ENCODE results near the gene KRTAP13-3.

Gene KRTAP13-3, protein sequence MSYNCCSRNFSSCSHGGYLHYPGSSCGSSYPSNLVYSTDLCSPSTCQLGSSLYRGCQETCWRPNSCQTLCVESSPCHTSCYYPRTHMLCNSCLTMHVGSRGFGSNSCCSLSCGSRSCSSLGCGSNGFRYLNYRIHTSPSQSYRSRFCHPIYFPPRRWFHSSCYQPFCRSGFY

DNA sequence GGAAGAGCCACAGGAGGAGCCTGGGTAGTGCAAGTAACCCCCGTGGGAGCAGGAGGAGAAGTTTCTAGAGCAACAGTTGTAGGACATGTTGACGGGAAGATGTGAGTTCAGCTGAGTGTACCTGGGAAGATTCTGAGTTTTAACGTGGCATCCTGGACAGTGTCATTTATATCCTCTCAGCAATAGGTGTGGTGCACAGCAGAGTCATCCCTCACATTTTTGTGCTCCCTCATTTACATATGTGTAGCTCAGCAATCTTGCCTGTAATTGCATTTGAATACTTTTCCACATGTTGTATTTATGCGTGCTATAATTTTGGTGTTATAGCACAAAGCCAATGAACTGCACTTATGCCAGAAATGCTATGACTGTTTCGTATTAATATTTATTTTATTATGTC, at the start of gene KRTAP13-3:
TSS of gene KRTAP13-3 (minus strand) at position 101 of the 400 bp plus-strand sequence. CDS start at position 87, 14 bp downstream.
- DNase-seq (ENCODE audit: low read depth) = no peak

DNA sequence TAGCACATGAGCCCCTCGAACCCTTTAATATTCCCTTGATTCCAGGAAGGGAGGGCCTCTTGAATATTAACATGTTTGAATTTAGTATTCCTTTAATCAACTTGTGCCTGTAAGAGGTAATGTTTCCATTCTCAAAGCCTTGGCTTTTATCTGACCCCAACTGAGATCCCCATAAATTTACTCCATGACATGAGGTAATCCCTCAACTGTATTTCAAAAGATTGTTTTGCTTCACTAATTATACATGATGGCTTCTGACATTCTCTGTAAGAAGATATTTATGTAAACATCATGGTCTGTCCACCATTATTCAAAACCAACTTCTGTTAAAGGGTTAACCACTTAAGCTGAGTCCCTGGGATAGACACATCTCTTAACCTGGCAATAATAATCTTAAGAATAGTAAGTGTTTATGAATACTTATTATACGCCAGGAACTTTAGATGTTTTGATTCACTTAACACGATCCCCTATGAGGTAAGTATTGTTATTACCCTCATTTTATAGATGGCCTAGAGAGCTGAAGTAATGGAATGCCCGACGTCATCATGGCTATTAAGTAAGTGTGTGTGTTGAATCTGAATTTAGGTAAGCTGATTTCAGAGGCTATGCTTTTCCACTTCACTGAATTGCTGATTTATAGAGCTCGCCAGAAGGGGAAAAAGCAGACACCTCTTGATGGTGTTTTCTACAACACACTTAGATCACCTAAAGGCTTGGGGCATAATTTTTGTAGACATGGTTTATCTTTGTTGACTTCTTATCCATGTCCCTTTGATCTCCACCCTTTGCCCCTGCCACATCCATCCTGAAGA, 43.4 kb upstream of the KRTAP13-3 start:
- DNase-seq (ENCODE audit: low read depth) = no peak

DNA sequence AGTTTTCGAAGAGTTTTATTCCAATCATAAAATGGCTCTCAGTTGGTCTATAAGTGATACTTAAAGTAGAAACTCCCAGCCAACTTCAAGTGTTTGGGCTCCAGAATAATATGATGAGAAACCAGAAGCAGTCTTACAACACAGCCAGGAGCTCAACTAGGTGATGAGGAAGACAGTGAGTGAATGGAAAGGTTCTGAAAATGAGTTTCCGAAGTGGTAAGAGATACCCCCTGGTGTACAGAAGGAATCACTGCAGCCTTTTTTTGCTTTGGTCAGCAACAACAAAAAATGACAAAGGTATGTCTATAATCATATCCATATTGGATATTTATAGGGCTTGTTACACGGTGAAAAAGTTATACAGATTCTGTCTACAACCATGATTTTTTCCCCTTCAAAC, 38.0 kb upstream of the KRTAP13-3 start:
- no peak for DNase-seq (ENCODE audit: low read depth)

DNA sequence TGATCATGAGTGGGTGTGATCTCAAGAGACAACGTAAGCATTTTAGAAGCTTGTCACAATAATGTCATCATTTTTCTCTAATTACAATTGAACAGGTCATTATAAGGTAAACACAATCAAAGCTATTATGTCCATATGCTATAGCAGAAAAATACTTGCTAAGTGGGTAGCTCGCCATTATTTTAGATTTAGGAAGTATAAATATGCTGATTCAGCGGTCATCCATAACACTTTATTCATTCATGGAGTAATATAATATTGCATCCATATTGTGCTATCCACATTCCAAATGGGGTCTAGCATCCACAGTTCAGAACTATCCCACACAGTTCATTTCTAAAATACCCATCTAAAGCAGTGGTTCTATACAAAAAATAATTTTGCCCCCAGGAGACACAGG, 22.8 kb upstream of the KRTAP13-3 start:
- DNase-seq (ENCODE audit: low read depth) = no peak

DNA sequence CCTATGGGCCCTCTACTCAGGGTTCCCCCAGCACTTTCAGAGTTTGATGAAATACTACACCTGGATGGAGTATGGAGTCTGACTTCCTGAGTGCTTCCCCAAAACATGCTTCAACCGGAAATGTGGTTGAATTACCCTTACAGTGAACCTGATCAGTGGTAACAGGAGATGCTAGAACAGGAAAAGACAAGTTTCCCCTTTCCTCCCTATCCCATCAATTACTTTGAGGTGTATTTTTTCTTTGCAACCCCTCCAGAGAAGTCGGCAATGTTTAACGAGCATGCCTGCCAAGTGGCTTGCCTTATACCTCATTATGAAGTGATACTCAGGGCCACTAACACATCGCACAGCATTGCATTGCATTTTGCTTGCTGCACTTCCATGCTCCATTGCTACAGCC, 21.3 kb upstream of the KRTAP13-3 start:
- DNase-seq (ENCODE audit: low read depth) = no peak

DNA sequence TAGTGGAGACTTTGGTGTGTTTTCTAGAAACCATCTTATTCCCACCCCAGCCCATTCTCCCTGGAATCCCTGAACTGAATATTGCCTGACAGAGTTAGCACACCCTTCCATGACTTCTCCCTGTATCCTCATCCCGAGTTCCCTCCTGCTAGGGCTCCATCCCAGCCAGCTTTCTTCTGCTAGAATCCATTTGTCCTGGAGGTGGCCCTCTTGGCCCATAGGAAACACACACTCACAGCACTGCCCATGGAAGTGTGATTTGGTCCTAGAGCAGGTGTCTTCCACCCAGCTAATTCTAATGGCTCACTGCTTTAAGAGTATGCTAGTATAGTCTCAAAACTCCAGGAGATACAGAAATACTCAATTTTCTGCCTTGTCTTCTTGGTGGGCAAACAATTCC, 18.5 kb upstream of the KRTAP13-3 start:
- no peak for DNase-seq (ENCODE audit: low read depth)

DNA sequence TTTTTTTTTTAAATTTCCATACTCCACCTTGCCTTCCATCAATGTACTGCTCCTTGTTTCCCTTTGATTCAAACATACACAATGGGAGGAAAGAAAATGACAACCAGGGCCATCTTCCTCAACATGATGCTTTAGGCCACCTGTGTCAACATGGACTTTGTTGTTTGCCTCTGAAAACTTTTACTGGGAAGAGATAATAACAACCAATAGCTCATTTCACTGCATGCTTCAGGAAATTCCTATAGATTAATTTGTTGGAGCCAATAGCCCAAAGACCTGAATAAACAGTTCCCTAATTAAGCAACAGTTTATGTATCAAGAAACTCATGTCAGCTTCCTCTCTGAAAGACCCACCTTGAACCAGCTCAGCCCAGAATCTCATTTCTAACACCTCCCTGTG, 17.5 kb upstream of the KRTAP13-3 start:
- no peak for DNase-seq (ENCODE audit: low read depth)

DNA sequence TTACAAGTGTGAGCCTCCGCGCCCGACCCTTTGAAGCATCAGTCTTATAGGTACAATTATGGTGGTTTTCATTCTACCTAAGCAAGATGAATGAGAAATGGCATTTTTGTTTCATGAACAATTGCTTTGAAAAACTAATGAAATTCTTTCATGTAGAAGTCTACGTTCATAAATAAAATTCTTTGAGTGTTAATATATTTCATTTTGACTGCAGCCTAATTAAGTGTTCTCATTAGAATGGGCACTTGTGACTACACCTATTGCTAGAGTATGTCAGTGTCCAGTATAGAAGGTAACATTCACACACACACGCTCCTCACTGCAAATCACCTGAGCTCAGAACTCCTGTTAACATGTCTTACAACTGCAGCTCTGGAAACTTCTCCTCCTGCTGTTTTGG, 14.2 kb upstream of the KRTAP13-3 start, which contains the start of gene KRTAP15-1:
TSS of gene KRTAP15-1 (plus strand) at position 301 of the 400 bp plus-strand sequence. CDS start at position 354, 53 bp downstream.
- no peak for DNase-seq (ENCODE audit: low read depth)

DNA sequence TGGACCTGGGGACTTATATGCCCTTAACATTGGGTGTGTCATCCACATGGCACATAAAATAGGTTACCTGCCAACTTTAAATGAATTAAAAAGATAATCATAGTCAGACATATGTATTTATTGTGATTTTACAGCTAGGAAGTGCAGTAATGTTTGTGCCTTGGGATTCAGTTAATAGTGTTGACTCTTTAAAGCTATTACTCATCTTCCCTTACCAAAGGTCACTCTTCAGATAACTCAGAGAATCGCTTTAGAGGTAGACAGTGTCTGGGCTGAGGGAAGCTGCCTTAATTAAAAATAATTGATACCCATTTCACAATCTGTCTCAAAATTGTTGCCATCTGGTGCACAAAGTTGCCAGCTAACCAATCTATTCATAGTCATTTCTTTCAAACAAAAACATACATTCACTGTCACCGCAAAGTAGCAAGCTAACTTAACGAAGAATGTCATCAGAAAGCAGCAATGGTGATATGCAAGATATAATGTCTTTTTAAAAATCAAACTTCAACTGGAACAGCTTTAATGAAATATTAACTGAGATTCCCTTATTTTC, 11.4 kb upstream of the KRTAP13-3 start:
- no peak for DNase-seq (ENCODE audit: low read depth)

DNA sequence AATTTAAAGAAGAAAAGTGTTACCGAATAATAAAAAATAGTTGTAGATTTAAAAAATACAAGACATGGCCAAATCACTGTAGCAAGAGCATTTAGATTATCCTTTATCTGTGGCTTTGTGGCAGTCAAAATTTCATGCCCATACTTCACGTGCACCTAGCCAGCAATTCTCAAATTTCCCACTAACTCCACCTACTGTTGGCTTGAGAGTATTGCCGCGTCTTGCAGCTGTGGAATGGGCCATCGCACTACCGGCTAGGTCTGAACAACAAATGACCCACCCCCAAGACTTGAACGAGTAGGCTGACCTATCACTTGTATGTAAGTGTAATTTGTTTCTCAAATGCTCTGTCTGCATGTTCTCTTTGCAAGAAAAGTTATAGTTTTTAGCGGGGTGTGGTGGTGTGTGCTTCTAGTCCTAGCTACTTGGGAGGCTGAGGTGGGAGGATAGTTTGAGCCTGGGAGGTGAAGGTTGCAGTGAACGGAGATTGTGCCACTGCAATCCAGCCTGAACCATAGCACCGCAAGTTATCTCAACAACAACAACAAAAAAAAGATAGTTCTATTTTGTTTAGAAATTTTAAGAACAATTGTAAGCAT, 8.4 kb upstream of the KRTAP13-3 start:
- DNase-seq (ENCODE audit: low read depth) = no peak

DNA sequence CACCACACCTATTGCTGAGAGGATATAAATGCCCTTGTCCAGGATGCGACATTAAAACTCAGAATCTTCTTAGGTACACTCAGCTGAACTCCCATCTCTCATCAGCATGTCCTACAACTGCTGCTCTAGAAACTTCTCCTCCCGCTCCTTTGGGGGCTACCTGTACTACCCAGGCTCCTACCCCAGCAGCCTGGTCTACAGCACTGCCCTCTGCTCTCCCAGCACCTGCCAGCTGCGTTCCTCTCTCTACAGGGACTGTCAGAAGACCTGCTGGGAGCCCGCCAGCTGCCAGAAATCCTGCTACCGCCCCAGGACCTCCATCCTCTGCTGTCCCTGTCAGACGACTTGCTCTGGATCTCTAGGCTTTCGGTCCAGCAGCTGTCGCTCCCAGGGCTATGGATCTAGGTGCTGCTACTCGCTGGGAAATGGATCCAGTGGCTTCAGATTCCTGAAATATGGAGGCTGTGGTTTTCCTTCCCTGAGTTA, 4.5 kb upstream of the KRTAP13-3 start, which contains the start of gene KRTAP13-4:
TSS of gene KRTAP13-4 (plus strand) at position 51 of the 486 bp plus-strand sequence. CDS start at position 107, 56 bp downstream.
- no peak for DNase-seq (ENCODE audit: low read depth)

DNA sequence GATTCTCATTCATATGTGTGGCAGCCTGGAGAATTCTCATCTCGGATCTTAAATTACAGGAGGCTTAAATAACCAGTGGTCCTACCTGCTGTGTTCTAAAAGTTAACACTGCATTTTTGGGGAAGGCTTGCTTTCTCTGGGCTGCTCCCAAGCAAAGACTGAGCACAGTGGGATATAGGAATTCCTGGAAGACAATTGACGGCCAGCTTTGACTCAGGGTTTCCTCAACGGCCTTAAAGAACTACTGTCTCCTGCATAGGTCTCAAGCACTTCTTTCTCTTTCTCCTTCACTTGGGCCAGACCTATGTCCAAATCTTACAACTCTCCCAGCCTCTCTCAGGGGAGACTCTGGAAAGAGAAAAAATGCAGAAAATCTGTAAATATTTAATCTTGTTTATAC, 1.0 kb upstream of the KRTAP13-3 start:
- DNase-seq (ENCODE audit: low read depth) = no peak

DNA sequence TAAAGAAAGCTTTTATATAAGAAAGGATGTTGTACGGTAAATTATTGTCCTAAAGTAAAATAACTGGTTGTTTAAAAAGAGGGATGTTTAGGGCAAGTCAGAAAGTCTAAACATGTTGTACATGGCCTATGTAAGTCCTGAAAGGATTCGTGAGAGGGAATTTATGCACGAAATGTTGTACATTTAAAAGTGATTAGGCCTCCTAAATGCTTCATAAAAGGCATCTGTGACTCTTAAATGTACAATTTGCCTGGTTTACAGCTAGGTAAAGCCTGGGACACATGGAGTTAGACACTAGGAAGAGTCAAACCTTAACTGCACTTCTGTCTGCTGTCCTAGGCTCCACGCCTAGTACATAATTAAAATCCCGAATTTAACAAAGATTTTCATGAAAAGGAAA, 9.7 kb downstream of the KRTAP13-3 start:
- DNase-seq (ENCODE audit: low read depth) = no peak

DNA sequence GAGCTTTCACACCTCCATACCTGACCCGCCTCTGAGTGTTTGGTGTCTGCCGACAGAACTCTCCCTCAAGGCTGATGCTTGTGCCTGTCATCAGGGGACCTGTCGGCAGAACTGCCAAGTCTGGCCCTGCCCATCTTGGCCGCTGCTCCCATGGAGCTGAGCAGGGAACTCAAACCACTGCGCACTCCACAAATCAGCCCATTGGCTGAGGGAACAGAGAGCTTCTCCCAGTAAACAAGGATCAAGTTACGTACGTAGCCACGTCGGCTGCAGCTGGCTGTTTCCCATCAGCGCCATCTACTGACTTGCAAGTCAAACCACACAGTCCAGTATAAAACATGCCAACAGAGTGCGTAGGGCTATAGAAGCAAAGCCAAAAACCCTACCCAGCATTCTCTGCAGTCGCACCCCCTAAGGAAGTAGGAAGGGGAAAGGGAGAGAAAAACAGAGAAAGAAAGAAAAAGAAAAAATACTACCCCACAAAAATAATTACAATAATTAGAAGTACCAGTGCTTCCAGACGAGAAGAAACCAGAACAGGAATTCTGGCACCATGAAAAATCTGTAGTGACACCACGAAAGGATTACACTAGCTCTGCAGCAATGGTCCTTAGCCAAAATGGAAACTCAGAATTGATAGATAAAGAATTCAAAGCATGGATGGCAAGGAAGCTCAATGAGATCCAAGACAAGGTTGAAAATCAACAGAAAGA, 16.8 kb downstream of the KRTAP13-3 start:
- no peak for DNase-seq (ENCODE audit: low read depth)

DNA sequence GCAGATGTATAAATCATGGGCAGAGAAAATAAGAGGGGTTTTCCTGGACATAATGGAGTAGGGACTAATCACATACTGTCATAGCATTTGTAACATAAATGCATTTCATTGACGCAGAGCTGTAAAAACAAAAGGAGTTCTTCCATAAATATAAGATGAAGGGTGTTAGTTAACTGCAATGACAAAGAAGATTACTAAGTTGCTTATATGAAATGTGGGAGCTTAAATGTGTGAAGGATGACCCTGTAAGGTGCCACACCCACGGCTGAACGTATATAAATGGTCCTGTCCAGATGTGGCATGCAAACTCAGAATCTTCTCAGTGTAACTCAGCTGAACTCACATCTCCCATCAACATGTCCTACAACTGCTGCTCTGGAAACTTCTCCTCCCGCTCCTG, 30.0 kb downstream of the KRTAP13-3 start, which contains the start of gene KRTAP13-1:
TSS of gene KRTAP13-1 (plus strand) at position 301 of the 400 bp plus-strand sequence. CDS start at position 357, 56 bp downstream.
- no peak for DNase-seq (ENCODE audit: low read depth)

DNA sequence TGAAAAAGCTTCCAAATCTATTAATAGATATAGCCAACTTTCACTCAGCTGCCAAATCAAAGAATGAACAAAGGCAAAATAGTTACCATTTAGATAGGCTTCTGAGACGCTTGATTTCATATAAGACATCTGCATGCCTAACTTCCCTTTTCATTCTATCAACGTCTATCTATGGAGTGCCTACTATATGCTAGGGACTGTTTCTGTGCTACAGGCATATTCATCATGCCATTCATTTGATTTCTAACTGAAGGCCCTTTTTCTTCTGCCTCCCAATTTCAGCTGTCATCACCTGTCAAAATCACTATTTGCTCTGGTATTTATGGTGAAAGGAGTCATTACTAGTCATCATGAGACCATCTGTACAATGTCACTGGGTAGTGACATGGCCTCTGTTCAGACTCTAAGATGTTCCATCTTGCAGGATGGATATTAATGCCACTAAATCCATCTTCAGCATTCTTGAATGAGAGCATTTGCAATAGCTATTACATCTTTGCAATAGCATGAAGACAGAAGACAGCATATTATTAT, 34.2 kb downstream of the KRTAP13-3 start:
- DNase-seq (ENCODE audit: low read depth) = no peak

DNA sequence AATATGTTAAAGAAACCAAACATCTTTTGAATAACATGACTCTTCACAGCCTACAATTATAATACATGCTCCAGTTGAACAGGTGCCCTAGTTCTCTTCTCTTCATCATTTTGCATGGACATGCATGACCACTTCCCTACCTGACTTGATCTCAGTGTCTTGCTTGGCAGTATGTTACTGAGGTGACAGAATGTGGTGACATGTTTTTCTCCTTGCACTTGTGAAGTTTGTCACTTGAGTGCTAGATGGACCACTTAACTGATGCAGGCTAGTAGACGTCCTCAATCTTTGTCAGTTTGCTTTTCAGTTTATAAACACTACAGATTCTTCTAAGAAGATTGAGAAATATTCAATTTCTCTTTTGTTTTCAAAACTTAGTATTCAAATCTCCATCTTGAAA, 43.5 kb downstream of the KRTAP13-3 start:
- DNase-seq (ENCODE audit: low read depth) = no peak

Data from activated T-cell treated with anti-CD3 and anti-CD28 coated beads for 24 hours (primary cell).